SK-N-SH (cell line): ENCODE measurements around the gene KEAP1.

Experiments
- ELF1 ChIP-seq: IDR thresholded peaks from 2 replicates; pipeline ENCODE4 v1.4.0; 2012
- EP300 ChIP-seq, 2 experiments: IDR thresholded peaks; 2 replicates each; pipeline versions ENCODE4 v1.4.0 to v1.6.1; 2012; ENCODE audit warnings: borderline replicate concordance in 1 of 2, low read depth in 1 of 2, low read length in 1 of 2
- IRF3 ChIP-seq: fragments of 150-350 bp; IDR thresholded peaks from 2 replicates; pipeline ENCODE4 v1.6.1; 2016; ENCODE audit warnings: mild to moderate bottlenecking, low read depth, low read length
- JUND ChIP-seq: IDR thresholded peaks from 2 replicates; pipeline ENCODE4 v1.4.0; 2012
- MAX ChIP-seq: IDR thresholded peaks from 2 replicates; pipeline ENCODE4 v1.4.0; 2012; ENCODE audit warnings: low read depth
- POLR2AphosphoS5 ChIP-seq: IDR thresholded peaks from 2 replicates; pipeline ENCODE4 v1.6.1; 2012; ENCODE audit warnings: low read depth, low read length
- RAD21 ChIP-seq: IDR thresholded peaks from 2 replicates; pipeline ENCODE4 v1.6.1; 2012; ENCODE audit warnings: mild to moderate bottlenecking, low read length
- RXRA ChIP-seq: IDR thresholded peaks from 2 replicates; pipeline ENCODE4 v1.4.0; 2012; ENCODE audit warnings: low read depth, mild to moderate bottlenecking, borderline replicate concordance
- TAF1 ChIP-seq: IDR thresholded peaks from 2 replicates; pipeline ENCODE4 v1.6.1; 2012; ENCODE audit warnings: low read depth, mild to moderate bottlenecking, low read length, moderate library complexity, borderline replicate concordance
- YY1 ChIP-seq: IDR thresholded peaks from 2 replicates; pipeline ENCODE4 v1.4.0; 2012; ENCODE audit warnings: low read depth, mild to moderate bottlenecking
- TF ChIP-seq, protein P1 (sequence below): fragments of 200-600 bp; sonication (generic); IDR thresholded peaks from 2 replicates; pipeline ENCODE4 v1.6.1; 2017; ENCODE audit warnings: antibody characterized with exemption, mild to moderate bottlenecking, moderate library complexity

DNA sequence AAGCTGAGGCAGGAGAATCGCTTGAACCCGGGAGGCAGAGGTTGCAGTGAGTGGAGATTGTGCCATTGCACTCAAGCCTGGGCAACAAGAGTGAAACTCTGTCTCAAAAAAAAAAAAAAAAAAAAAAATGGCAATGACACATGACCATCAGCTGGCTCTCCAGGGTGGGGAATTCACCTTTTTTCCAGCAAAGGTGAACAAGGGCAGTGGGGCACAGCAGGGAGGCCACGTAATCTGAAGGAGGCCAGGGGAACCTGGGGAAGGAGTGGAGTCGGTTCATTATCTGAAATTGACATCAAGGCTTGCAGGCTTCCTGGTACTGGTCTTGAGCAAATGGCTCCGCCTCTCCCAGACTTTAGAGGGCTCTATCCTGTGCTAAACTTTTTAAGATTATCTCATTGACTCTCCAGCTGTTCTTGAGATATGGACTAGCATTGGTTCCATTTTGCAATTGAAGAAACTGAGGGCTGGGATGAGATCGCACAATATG lies 28.1 kb downstream of the KEAP1 start:
- TF ChIP-seq TAF1 (no peak), JUND (no peak), EP300 (IDR thresholded peaks at IDR 0.05; ENCODE audit: borderline replicate concordance in 1 of 2, low read depth in 1 of 2, low read length in 1 of 2) (no peak), POLR2AphosphoS5 (no peak), IRF3 (no peak), YY1 (no peak), MAX (no peak), RXRA (no peak), ELF1 (no peak), RAD21 (no peak)
- TF ChIP-seq, protein P1, sequence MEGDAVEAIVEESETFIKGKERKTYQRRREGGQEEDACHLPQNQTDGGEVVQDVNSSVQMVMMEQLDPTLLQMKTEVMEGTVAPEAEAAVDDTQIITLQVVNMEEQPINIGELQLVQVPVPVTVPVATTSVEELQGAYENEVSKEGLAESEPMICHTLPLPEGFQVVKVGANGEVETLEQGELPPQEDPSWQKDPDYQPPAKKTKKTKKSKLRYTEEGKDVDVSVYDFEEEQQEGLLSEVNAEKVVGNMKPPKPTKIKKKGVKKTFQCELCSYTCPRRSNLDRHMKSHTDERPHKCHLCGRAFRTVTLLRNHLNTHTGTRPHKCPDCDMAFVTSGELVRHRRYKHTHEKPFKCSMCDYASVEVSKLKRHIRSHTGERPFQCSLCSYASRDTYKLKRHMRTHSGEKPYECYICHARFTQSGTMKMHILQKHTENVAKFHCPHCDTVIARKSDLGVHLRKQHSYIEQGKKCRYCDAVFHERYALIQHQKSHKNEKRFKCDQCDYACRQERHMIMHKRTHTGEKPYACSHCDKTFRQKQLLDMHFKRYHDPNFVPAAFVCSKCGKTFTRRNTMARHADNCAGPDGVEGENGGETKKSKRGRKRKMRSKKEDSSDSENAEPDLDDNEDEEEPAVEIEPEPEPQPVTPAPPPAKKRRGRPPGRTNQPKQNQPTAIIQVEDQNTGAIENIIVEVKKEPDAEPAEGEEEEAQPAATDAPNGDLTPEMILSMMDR: no peak
